Measurements from ENCODE around the gene OSBPL3.

Gene OSBPL3

GRCh38 chr7:24861336-24861735 is 118.6 kb downstream of the OSBPL3 start:
- no peak for DNase-seq (ENCODE audit: low spot score)

GRCh38 chr7:24860611-24861010 is 119.4 kb downstream of the OSBPL3 start:
- no peak for DNase-seq (ENCODE audit: low spot score)

- DNase-seq (ENCODE audit: low spot score), result no peak
These were observed 121.6 kb downstream of the OSBPL3 start for GRCh38 chr7:24858108-24858977.

GRCh38 chr7:24857623-24858022 is 122.4 kb downstream of the OSBPL3 start:
- DNase-seq (ENCODE audit: low spot score), result no peak

- no peak for DNase-seq (ENCODE audit: low spot score)
These were observed 125.1 kb downstream of the OSBPL3 start for GRCh38 chr7:24854866-24855265.

GRCh38 chr7:24851786-24852185 is 128.2 kb downstream of the OSBPL3 start:
- no peak for DNase-seq (ENCODE audit: low spot score)

GRCh38 chr7:24848878-24849277 is 131.1 kb downstream of the OSBPL3 start:
- no peak for DNase-seq (ENCODE audit: low spot score)

- no peak for DNase-seq (ENCODE audit: low spot score)
These were observed 132.2 kb downstream of the OSBPL3 start for GRCh38 chr7:24847754-24848153.

GRCh38 chr7:24843821-24844434 is 136.1 kb downstream of the OSBPL3 start:
- DNase-seq (ENCODE audit: low spot score), result no peak

GRCh38 chr7:24842449-24843241 is 137.3 kb downstream of the OSBPL3 start:
- DNase-seq (ENCODE audit: low spot score), result peak; percentile 87

GRCh38 chr7:24842029-24842428 is 137.9 kb downstream of the OSBPL3 start:
- no peak for DNase-seq (ENCODE audit: low spot score)

GRCh38 chr7:24840563-24840962 is 139.4 kb downstream of the OSBPL3 start:
- DNase-seq (ENCODE audit: low spot score), result no peak

- no peak for DNase-seq (ENCODE audit: low spot score)
These were observed 143.9 kb downstream of the OSBPL3 start for GRCh38 chr7:24836084-24836483.

GRCh38 chr7:24835643-24836042 is 144.3 kb downstream of the OSBPL3 start:
- no peak for DNase-seq (ENCODE audit: low spot score)

GRCh38 chr7:24834128-24834798 is 145.7 kb downstream of the OSBPL3 start:
- no peak for DNase-seq (ENCODE audit: low spot score)

GRCh38 chr7:24833549-24833948 is 146.4 kb downstream of the OSBPL3 start:
- no peak for DNase-seq (ENCODE audit: low spot score)

GRCh38 chr7:24831240-24831639 is 148.7 kb downstream of the OSBPL3 start:
- peak; percentile 38 for DNase-seq (ENCODE audit: low spot score)

GRCh38 chr7:24830440-24831050 is 149.4 kb downstream of the OSBPL3 start:
- DNase-seq (ENCODE audit: low spot score), result no peak

GRCh38 chr7:24829787-24830186 is 150.2 kb downstream of the OSBPL3 start:
- DNase-seq (ENCODE audit: low spot score), result no peak

- no peak for DNase-seq (ENCODE audit: low spot score)
These were observed 150.9 kb downstream of the OSBPL3 start for GRCh38 chr7:24828891-24829661.

- DNase-seq (ENCODE audit: low spot score), result no peak
These were observed 152.4 kb downstream of the OSBPL3 start for GRCh38 chr7:24827589-24827988.
